Measurements from ENCODE around the gene APPBP2.

APPBP2 gene

GRCh38 chr17:60447375-60447774, 78.7 kb downstream of the APPBP2 start:
- H3K4me3 ChIP-seq (ENCODE audit: low read length), result no peak overlapping the region
- no CpG with 5 or more reads among the region's 8 CpGs for WGBS (ENCODE audit: extremely low coverage, insufficient coverage, low lambda C conversion rate)
- H4K8ac ChIP-seq (ENCODE audit: low read depth, low read length), result no peak overlapping the region
- no peaks in the 10 kb centered on the region for H3K27me3 ChIP-seq (ENCODE audit: insufficient read depth, low read length, poor library complexity)
- no peak overlapping the region for H3K4me2 ChIP-seq (ENCODE audit: low read length)
- H3K79me1 ChIP-seq (ENCODE audit: low read length), result no peaks in the 10 kb centered on the region
- H3K4me1 ChIP-seq (ENCODE audit: control insufficient read depth, low read depth, low read length), result no peaks in the 10 kb centered on the region
- no peak overlapping the region for H2BK15ac ChIP-seq (replicated peaks; ENCODE audit: low read depth)
- no peak overlapping the region for H3K9ac ChIP-seq (ENCODE audit: low read length)
- no peak overlapping the region for H2BK120ac ChIP-seq (ENCODE audit: low read depth, low read length)
- no peak overlapping the region for H3K56ac ChIP-seq (ENCODE audit: low read length)
- no peak overlapping the region for H2BK5ac ChIP-seq (ENCODE audit: low read length)
- H3K36me3 ChIP-seq (ENCODE audit: control insufficient read depth, insufficient read depth, low read length), result no peaks in the 10 kb centered on the region
- no peak overlapping the region for H4K5ac ChIP-seq (ENCODE audit: low read length)
- H3K79me2 ChIP-seq (ENCODE audit: control insufficient read depth, insufficient read depth, low read length), result no peaks in the 10 kb centered on the region
- no peak overlapping the region for H3K23ac ChIP-seq (ENCODE audit: low read length)
- no peak overlapping the region for H3K18ac ChIP-seq (ENCODE audit: low read length)
- no peak overlapping the region for H3K4ac ChIP-seq (ENCODE audit: low read depth, low read length)
- no peak for DNase-seq
- H3K27ac ChIP-seq (ENCODE audit: low read depth, low read length), result no peak overlapping the region
- H2AK5ac ChIP-seq (ENCODE audit: low read length), result no peak overlapping the region

- Histone ChIP-seq H3K4ac (ENCODE audit: low read depth, low read length) (no peak overlapping the region), H4K5ac (ENCODE audit: low read length) (no peak overlapping the region), H3K79me1 (ENCODE audit: low read length) (no peaks in the 10 kb centered on the region), H3K18ac (ENCODE audit: low read length) (no peak overlapping the region), H3K36me3 (ENCODE audit: control insufficient read depth, insufficient read depth, low read length) (no peaks in the 10 kb centered on the region), H2BK120ac (ENCODE audit: low read depth, low read length) (no peak overlapping the region), H3K9ac (ENCODE audit: low read length) (no peak overlapping the region), H2BK5ac (ENCODE audit: low read length) (no peak overlapping the region), H4K8ac (ENCODE audit: low read depth, low read length) (no peak overlapping the region), H3K56ac (ENCODE audit: low read length) (no peak overlapping the region), H3K4me3 (ENCODE audit: low read length) (no peak overlapping the region), H3K79me2 (ENCODE audit: control insufficient read depth, insufficient read depth, low read length) (no peaks in the 10 kb centered on the region), H3K23ac (ENCODE audit: low read length) (no peak overlapping the region), H2AK5ac (ENCODE audit: low read length) (no peak overlapping the region), H3K4me2 (ENCODE audit: low read length) (no peak overlapping the region), H3K27me3 (ENCODE audit: insufficient read depth, low read length, poor library complexity) (no peaks in the 10 kb centered on the region), H3K4me1 (ENCODE audit: control insufficient read depth, low read depth, low read length) (no peaks in the 10 kb centered on the region), H3K27ac (ENCODE audit: low read depth, low read length) (no peak overlapping the region), H2BK15ac (replicated peaks; ENCODE audit: low read depth) (no peak overlapping the region)
- DNase-seq, result no peak
Measured at GRCh38 chr17:60445144-60445543, 80.9 kb downstream of the APPBP2 start.

GRCh38 chr17:60443713-60444112, 82.3 kb downstream of the APPBP2 start:
- H3K4me1 ChIP-seq (ENCODE audit: control insufficient read depth, low read depth, low read length), result no peaks in the 10 kb centered on the region
- no peak overlapping the region for H3K27ac ChIP-seq (ENCODE audit: low read depth, low read length)
- no peak overlapping the region for H3K23ac ChIP-seq (ENCODE audit: low read length)
- no peak overlapping the region for H3K9ac ChIP-seq (ENCODE audit: low read length)
- H2BK5ac ChIP-seq (ENCODE audit: low read length), result no peak overlapping the region
- H3K4ac ChIP-seq (ENCODE audit: low read depth, low read length), result no peak overlapping the region
- H4K8ac ChIP-seq (ENCODE audit: low read depth, low read length), result no peak overlapping the region
- no peaks in the 10 kb centered on the region for H3K36me3 ChIP-seq (ENCODE audit: control insufficient read depth, insufficient read depth, low read length)
- no peak overlapping the region for H4K5ac ChIP-seq (ENCODE audit: low read length)
- no peak overlapping the region for H2BK15ac ChIP-seq (replicated peaks; ENCODE audit: low read depth)
- H3K18ac ChIP-seq (ENCODE audit: low read length), result no peak overlapping the region
- H3K79me1 ChIP-seq (ENCODE audit: low read length), result no peaks in the 10 kb centered on the region
- no peak overlapping the region for H3K4me3 ChIP-seq (ENCODE audit: low read length)
- H3K27me3 ChIP-seq (ENCODE audit: insufficient read depth, low read length, poor library complexity), result no peaks in the 10 kb centered on the region
- no peak overlapping the region for H2BK120ac ChIP-seq (ENCODE audit: low read depth, low read length)
- H3K56ac ChIP-seq (ENCODE audit: low read length), result no peak overlapping the region
- H3K79me2 ChIP-seq (ENCODE audit: control insufficient read depth, insufficient read depth, low read length), result no peaks in the 10 kb centered on the region
- H2AK5ac ChIP-seq (ENCODE audit: low read length), result no peak overlapping the region
- no CpG with 5 or more reads among the region's 6 CpGs for WGBS (ENCODE audit: extremely low coverage, insufficient coverage, low lambda C conversion rate)
- H3K4me2 ChIP-seq (ENCODE audit: low read length), result no peak overlapping the region
- DNase-seq, result no peak

GRCh38 chr17:60442271-60443173, 83.5 kb downstream of the APPBP2 start:
- H3K4me2 ChIP-seq (ENCODE audit: low read length), result no peak overlapping the region
- no peak overlapping the region for H4K8ac ChIP-seq (ENCODE audit: low read depth, low read length)
- H3K79me2 ChIP-seq (ENCODE audit: control insufficient read depth, insufficient read depth, low read length), result no peaks in the 10 kb centered on the region
- no peak overlapping the region for H2AK5ac ChIP-seq (ENCODE audit: low read length)
- H3K27me3 ChIP-seq (ENCODE audit: insufficient read depth, low read length, poor library complexity), result no peaks in the 10 kb centered on the region
- H3K4me1 ChIP-seq (ENCODE audit: control insufficient read depth, low read depth, low read length), result no peaks in the 10 kb centered on the region
- H2BK120ac ChIP-seq (ENCODE audit: low read depth, low read length), result no peak overlapping the region
- H2BK15ac ChIP-seq (replicated peaks; ENCODE audit: low read depth), result no peak overlapping the region
- H3K27ac ChIP-seq (ENCODE audit: low read depth, low read length), result no peak overlapping the region
- H3K4ac ChIP-seq (ENCODE audit: low read depth, low read length), result no peak overlapping the region
- no peak overlapping the region for H3K23ac ChIP-seq (ENCODE audit: low read length)
- H2BK5ac ChIP-seq (ENCODE audit: low read length), result no peak overlapping the region
- no peak overlapping the region for H4K5ac ChIP-seq (ENCODE audit: low read length)
- H3K9ac ChIP-seq (ENCODE audit: low read length), result no peak overlapping the region
- no peaks in the 10 kb centered on the region for H3K36me3 ChIP-seq (ENCODE audit: control insufficient read depth, insufficient read depth, low read length)
- peak; percentile 44 for DNase-seq
- no peaks in the 10 kb centered on the region for H3K79me1 ChIP-seq (ENCODE audit: low read length)
- H3K18ac ChIP-seq (ENCODE audit: low read length), result no peak overlapping the region
- H3K56ac ChIP-seq (ENCODE audit: low read length), result no peak overlapping the region
- WGBS (ENCODE audit: extremely low coverage, insufficient coverage, low lambda C conversion rate), result no CpG with 5 or more reads among the region's 6 CpGs
- no peak overlapping the region for H3K4me3 ChIP-seq (ENCODE audit: low read length)

- WGBS (ENCODE audit: extremely low coverage, insufficient coverage, low lambda C conversion rate), result no CpG with 5 or more reads among the region's 2 CpGs
Measured at GRCh38 chr17:60439501-60439900, 86.5 kb downstream of the APPBP2 start.

GRCh38 chr17:60436676-60437075, 89.4 kb downstream of the APPBP2 start:
- Histone ChIP-seq H3K18ac (ENCODE audit: low read length) (no peak overlapping the region), H3K79me1 (ENCODE audit: low read length) (no peaks in the 10 kb centered on the region), H3K23ac (ENCODE audit: low read length) (no peak overlapping the region), H4K8ac (ENCODE audit: low read depth, low read length) (no peak overlapping the region), H3K4ac (ENCODE audit: low read depth, low read length) (no peak overlapping the region), H3K4me3 (ENCODE audit: low read length) (no peak overlapping the region), H2BK15ac (replicated peaks; ENCODE audit: low read depth) (no peak overlapping the region), H3K27me3 (ENCODE audit: insufficient read depth, low read length, poor library complexity) (no peaks in the 10 kb centered on the region), H3K79me2 (ENCODE audit: control insufficient read depth, insufficient read depth, low read length) (no peaks in the 10 kb centered on the region), H3K27ac (ENCODE audit: low read depth, low read length) (no peak overlapping the region), H3K9ac (ENCODE audit: low read length) (no peak overlapping the region), H3K56ac (ENCODE audit: low read length) (no peak overlapping the region), H2AK5ac (ENCODE audit: low read length) (no peak overlapping the region), H3K4me1 (ENCODE audit: control insufficient read depth, low read depth, low read length) (no peaks in the 10 kb centered on the region), H2BK120ac (ENCODE audit: low read depth, low read length) (no peak overlapping the region), H2BK5ac (ENCODE audit: low read length) (no peak overlapping the region), H3K36me3 (ENCODE audit: control insufficient read depth, insufficient read depth, low read length) (no peaks in the 10 kb centered on the region), H3K4me2 (ENCODE audit: low read length) (no peak overlapping the region), H4K5ac (ENCODE audit: low read length) (no peak overlapping the region)
- WGBS (ENCODE audit: extremely low coverage, insufficient coverage, low lambda C conversion rate), result no CpG with 5 or more reads among the region's 5 CpGs
- no peak for DNase-seq

More at GRCh38 chr17:60439501-60439900, 86.5 kb downstream of the APPBP2 start:
- Histone ChIP-seq H3K27me3 (ENCODE audit: insufficient read depth, low read length, poor library complexity) (no peaks in the 10 kb centered on the region), H4K8ac (ENCODE audit: low read depth, low read length) (no peak overlapping the region), H3K36me3 (ENCODE audit: control insufficient read depth, insufficient read depth, low read length) (no peaks in the 10 kb centered on the region), H3K4ac (ENCODE audit: low read depth, low read length) (no peak overlapping the region), H3K79me2 (ENCODE audit: control insufficient read depth, insufficient read depth, low read length) (no peaks in the 10 kb centered on the region), H3K4me2 (ENCODE audit: low read length) (no peak overlapping the region), H2BK15ac (replicated peaks; ENCODE audit: low read depth) (no peak overlapping the region), H3K4me3 (ENCODE audit: low read length) (no peak overlapping the region), H2BK120ac (ENCODE audit: low read depth, low read length) (no peak overlapping the region), H2AK5ac (ENCODE audit: low read length) (no peak overlapping the region), H3K27ac (ENCODE audit: low read depth, low read length) (no peak overlapping the region), H3K4me1 (ENCODE audit: control insufficient read depth, low read depth, low read length) (no peaks in the 10 kb centered on the region), H3K23ac (ENCODE audit: low read length) (no peak overlapping the region), H3K18ac (ENCODE audit: low read length) (no peak overlapping the region), H2BK5ac (ENCODE audit: low read length) (no peak overlapping the region), H3K9ac (ENCODE audit: low read length) (no peak overlapping the region), H3K79me1 (ENCODE audit: low read length) (no peaks in the 10 kb centered on the region), H4K5ac (ENCODE audit: low read length) (no peak overlapping the region), H3K56ac (ENCODE audit: low read length) (no peak overlapping the region)
- no peak for DNase-seq
